ENCODE results near the gene TBCC.
"Not testable (repeated sequence)": the region's sequence is repeated elsewhere in the genome, so short reads cannot be mapped to it uniquely, and the experiment has no call there.

TBCC gene

GRCh38 chr6:42727627-42728026, 18.3 kb downstream of the TBCC start:
- no peak for DNase-seq

GRCh38 chr6:42727087-42727611, 18.8 kb downstream of the TBCC start:
- no peak for DNase-seq

GRCh38 chr6:42726485-42727086, 19.3 kb downstream of the TBCC start:
- peak; percentile 89 for DNase-seq

- no peak for DNase-seq
These were observed 19.9 kb downstream of the TBCC start for GRCh38 chr6:42726026-42726425.

- DNase-seq = no peak
These were observed 21.1 kb downstream of the TBCC start for GRCh38 chr6:42724825-42725224.

GRCh38 chr6:42722497-42722896, 23.4 kb downstream of the TBCC start, which contains the start of gene PRPH2:
PRPH2 (minus strand) TSS chr6:42722597; CDS start chr6:42722334, 263 bp downstream.
- DNase-seq = no peak

- DNase-seq = no peak
These were observed 25.2 kb downstream of the TBCC start for GRCh38 chr6:42720739-42721138.

GRCh38 chr6:42715871-42716270, 30.0 kb downstream of the TBCC start:
- DNase-seq = no peak

- DNase-seq = no peak
These were observed 31.7 kb downstream of the TBCC start for GRCh38 chr6:42714098-42714761.

GRCh38 chr6:42711930-42712329, 34.0 kb downstream of the TBCC start:
- DNase-seq = no peak

GRCh38 chr6:42710316-42710715, 35.6 kb downstream of the TBCC start:
- DNase-seq = peak; percentile 16

GRCh38 chr6:42709871-42710270, 36.0 kb downstream of the TBCC start:
- DNase-seq = no peak

- no peak for DNase-seq
These were observed 37.8 kb downstream of the TBCC start for GRCh38 chr6:42708096-42708495.

GRCh38 chr6:42707595-42707994, 38.3 kb downstream of the TBCC start:
- no peak for DNase-seq

- peak; percentile 69 for DNase-seq
These were observed 40.9 kb downstream of the TBCC start for GRCh38 chr6:42704937-42705374.

- peak; percentile 86 for DNase-seq
These were observed 41.5 kb downstream of the TBCC start for GRCh38 chr6:42704251-42704936.

GRCh38 chr6:42702786-42703185, 43.1 kb downstream of the TBCC start:
- DNase-seq = not testable (repeated sequence)

- DNase-seq = no peak
These were observed 43.7 kb downstream of the TBCC start for GRCh38 chr6:42702200-42702599.

GRCh38 chr6:42698217-42698616, 47.7 kb downstream of the TBCC start:
- DNase-seq = no peak

- no peak for DNase-seq
These were observed 48.6 kb downstream of the TBCC start for GRCh38 chr6:42697268-42697655.

- DNase-seq = no peak
These were observed 49.2 kb downstream of the TBCC start for GRCh38 chr6:42696526-42697267.

GRCh38 chr6:42694586-42694985, 51.3 kb downstream of the TBCC start:
- DNase-seq = no peak
